ENCODE measurements around the gene GTPBP8. TPM values are rescaled to one million over a fixed set of nuclear protein-coding genes. Genes with fewer than 3 reads are reported as not detected.

Gene GTPBP8
- total RNA-seq, 1 donor from 2014 or later = 18.1 TPM

DNA sequence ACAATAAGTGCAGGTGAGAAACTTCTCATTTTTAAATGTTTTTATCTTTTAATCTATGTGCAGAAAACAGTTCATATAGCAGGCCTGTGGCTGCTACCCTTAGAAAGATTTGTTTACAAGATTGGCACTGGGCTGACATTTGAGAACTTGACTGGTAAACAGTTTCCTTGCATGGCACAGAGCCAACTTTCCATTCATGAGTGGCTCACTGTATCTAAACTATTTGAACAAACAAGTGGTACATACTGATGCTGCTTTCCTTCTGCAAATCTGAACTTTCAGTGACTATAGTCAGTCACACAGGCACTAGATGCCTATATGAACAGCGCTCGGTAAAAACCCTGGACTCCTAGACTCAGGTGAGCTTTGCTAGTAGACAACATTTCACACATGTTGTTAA lies 6.3 kb upstream of the GTPBP8 start:
- POLR2A ChIA-PET = interaction anchor here (1.4 kb wide), 1 partner anchor 17 kb away, joined by 3 read pairs; no protein-coding TSS in a partner anchor
- peak overlapping the region; percentile 16 for H3K27ac Mint-ChIP-seq
- no peaks in the 10 kb centered on the region for H3K36me3 Mint-ChIP-seq (ENCODE audit: low read depth)
- CTCF ChIA-PET = interaction anchor here (2.0 to 5.3 kb wide), 2 partner anchors 250 to 342 kb away, joined by 8 to 34 read pairs; no protein-coding TSS in a partner anchor
- DNase-seq (no peak), ATAC-seq (ENCODE audit: low read depth) (no peak)
- H3K4me3 Mint-ChIP-seq = no peak overlapping the region
- peaks cover 44% of the 10 kb centered on the region for H3K4me1 Mint-ChIP-seq
- no peak for TF ChIP-seq CTCF (IDR thresholded peaks at IDR 0.05)
- no peaks in the 10 kb centered on the region for H3K27me3 Mint-ChIP-seq
- intact Hi-C loops (cut with micrococcal nuclease) = no loop called here
- no peaks in the 10 kb centered on the region for H3K9me3 Mint-ChIP-seq

- no peak for TF ChIP-seq CTCF (IDR thresholded peaks at IDR 0.05)
- H3K27ac Mint-ChIP-seq = peak overlapping the region; percentile 22
- no peaks in the 10 kb centered on the region for H3K36me3 Mint-ChIP-seq (ENCODE audit: low read depth)
- DNase-seq (no peak), ATAC-seq (ENCODE audit: low read depth) (no peak)
- intact Hi-C loops (cut with micrococcal nuclease) = no loop called here
- POLR2A ChIA-PET = interaction anchor here (1.1 to 1.2 kb wide), 2 partner anchors 13 to 31 kb away, joined by 3 read pairs; partner anchors contain the start of gene CD200R1
- H3K27me3 Mint-ChIP-seq = no peaks in the 10 kb centered on the region
- peaks cover 47% of the 10 kb centered on the region for H3K4me1 Mint-ChIP-seq
- CTCF ChIA-PET = interaction anchor here (0.8 to 1.7 kb wide), 5 partner anchors 9 to 345 kb away, joined by 3 to 5 read pairs (median 3); no protein-coding TSS in a partner anchor
- no peaks in the 10 kb centered on the region for H3K9me3 Mint-ChIP-seq
- no peak overlapping the region for H3K4me3 Mint-ChIP-seq
Measured at GRCh38 chr3:112987710-112988334, 3.0 kb upstream of the GTPBP8 start.

DNA sequence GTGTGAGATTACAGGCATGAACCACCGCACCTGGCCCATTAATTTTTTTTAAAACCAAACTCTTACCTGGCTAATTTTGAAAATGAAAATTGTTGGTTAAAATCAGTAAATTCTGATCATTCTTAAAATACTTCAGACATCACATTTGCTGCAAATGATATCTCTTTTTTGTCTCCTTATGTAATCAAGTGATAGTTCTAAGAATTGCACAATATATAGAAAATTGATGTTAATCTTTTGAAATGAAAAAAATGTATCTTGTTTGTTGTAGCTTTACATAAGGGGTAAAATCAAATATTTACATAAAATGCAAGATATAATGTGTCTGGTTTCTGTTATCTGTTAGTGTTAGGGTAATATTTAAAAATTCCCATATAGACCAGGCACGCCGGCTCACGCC lies 5.0 kb downstream of the GTPBP8 start:
- POLR2A ChIA-PET = interaction anchor here (0.5 to 0.6 kb wide), 2 partner anchors 17 to 1316 kb away, joined by 4 to 5 read pairs; no protein-coding TSS in a partner anchor
- intact Hi-C loops (cut with micrococcal nuclease) = loop anchor here (10.0 kb wide), 1 partner anchor 881 kb away; no protein-coding TSS in a partner anchor
- peaks cover 47% of the 10 kb centered on the region for H3K36me3 Mint-ChIP-seq (ENCODE audit: low read depth)

GRCh38 chr3:113000691-113001090 lies 9.9 kb downstream of the GTPBP8 start:
- ATAC-seq (ENCODE audit: low read depth) = no peak
- no peaks in the 10 kb centered on the region for H3K9me3 Mint-ChIP-seq
- peaks cover 79% of the 10 kb centered on the region for H3K36me3 Mint-ChIP-seq (ENCODE audit: low read depth)
- peaks cover 11% of the 10 kb centered on the region for H3K4me1 Mint-ChIP-seq
- H3K27ac Mint-ChIP-seq = peak overlapping the region; percentile 24
- ChIA-PET POLR2A (interaction anchor here (0.6 to 1.1 kb wide), 2 partner anchors 19 to 960 kb away, joined by 4 to 7 read pairs; a partner anchor contains a TSS), CTCF (interaction anchor here (0.6 to 1.5 kb wide), 4 partner anchors 9 to 358 kb away, joined by 3 to 5 read pairs (median 3); partner anchors contain the start of gene GTPBP8)
- TF ChIP-seq CTCF (IDR thresholded peaks at IDR 0.05) = no peak
- no peak for DNase-seq
- H3K27me3 Mint-ChIP-seq = no peaks in the 10 kb centered on the region
- intact Hi-C loops (cut with micrococcal nuclease) = no loop called here
- no peak overlapping the region for H3K4me3 Mint-ChIP-seq

More for the DNA sequence above, 5.0 kb downstream of the GTPBP8 start:
- no peaks in the 10 kb centered on the region for H3K27me3 Mint-ChIP-seq
- CTCF ChIA-PET = interaction anchor here (1.2 kb wide), 1 partner anchor 354 kb away, joined by 3 read pairs; no protein-coding TSS in a partner anchor
- no peak overlapping the region for H3K4me3 Mint-ChIP-seq
- ATAC-seq (ENCODE audit: low read depth) (no peak), DNase-seq (no peak)
- H3K4me1 Mint-ChIP-seq = peaks cover 28% of the 10 kb centered on the region
- H3K27ac Mint-ChIP-seq = no peak overlapping the region
- no peaks in the 10 kb centered on the region for H3K9me3 Mint-ChIP-seq
- TF ChIP-seq CTCF (IDR thresholded peaks at IDR 0.05) = no peak

DNA sequence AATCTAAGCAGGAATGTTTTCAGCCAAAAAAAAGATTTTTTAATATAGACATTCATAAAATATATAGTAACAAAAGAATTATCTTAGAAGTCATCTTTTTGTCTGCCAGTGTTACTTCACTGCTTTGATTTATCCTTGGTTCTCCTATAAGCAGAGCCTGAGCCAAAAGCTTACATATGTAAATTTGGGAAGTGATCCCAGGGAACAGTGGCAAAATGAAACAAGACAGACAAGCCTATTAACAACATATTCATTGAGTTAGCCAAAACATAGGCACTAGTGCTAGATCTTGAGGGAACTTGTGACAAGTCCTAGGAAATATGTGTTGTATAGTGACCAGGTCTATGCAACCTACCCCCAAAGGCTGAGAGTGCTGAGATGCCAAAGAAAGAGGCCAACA lies 11.3 kb downstream of the GTPBP8 start:
- POLR2A ChIA-PET = interaction anchor here (0.6 to 0.8 kb wide), 3 partner anchors 11 to 18 kb away, joined by 3 read pairs; a partner anchor contains a TSS
- TF ChIP-seq CTCF (IDR thresholded peaks at IDR 0.05) = no peak
- DNase-seq = no peak
- no peak for ATAC-seq (ENCODE audit: low read depth)
- intact Hi-C loops (cut with micrococcal nuclease) = no loop called here
- H3K27ac Mint-ChIP-seq = no peak overlapping the region
- peaks cover 88% of the 10 kb centered on the region for H3K36me3 Mint-ChIP-seq (ENCODE audit: low read depth)
- H3K27me3 Mint-ChIP-seq = no peaks in the 10 kb centered on the region
- H3K4me1 Mint-ChIP-seq = peaks cover 11% of the 10 kb centered on the region
- H3K4me3 Mint-ChIP-seq = no peak overlapping the region
- CTCF ChIA-PET = interaction anchor here (1.2 kb wide), 2 partner anchors 267 to 360 kb away, joined by 3 to 5 read pairs; no protein-coding TSS in a partner anchor
- H3K9me3 Mint-ChIP-seq = no peaks in the 10 kb centered on the region
